ENCODE data around the gene HDAC4.

DNA sequence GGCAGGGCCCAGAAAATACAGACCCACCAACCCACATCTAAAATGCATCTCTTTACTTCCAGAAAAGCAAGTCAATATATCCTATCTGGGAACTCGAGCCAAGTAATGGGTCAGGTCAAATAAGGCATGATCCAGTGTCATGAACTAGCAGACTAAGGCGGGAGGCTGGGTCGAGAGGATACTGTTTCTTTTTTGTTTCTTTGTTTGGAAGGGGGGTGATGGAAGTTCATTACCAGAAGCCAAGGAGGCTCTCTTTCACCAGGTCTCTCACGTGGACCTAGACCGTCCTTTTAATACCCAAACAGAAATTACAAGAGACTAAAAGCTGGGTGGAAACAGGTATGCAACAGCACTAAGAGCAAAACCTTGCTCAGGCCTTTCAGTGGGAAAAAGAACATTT, 108.3 kb downstream of the HDAC4 start:
- TF ChIP-seq, protein P1, sequence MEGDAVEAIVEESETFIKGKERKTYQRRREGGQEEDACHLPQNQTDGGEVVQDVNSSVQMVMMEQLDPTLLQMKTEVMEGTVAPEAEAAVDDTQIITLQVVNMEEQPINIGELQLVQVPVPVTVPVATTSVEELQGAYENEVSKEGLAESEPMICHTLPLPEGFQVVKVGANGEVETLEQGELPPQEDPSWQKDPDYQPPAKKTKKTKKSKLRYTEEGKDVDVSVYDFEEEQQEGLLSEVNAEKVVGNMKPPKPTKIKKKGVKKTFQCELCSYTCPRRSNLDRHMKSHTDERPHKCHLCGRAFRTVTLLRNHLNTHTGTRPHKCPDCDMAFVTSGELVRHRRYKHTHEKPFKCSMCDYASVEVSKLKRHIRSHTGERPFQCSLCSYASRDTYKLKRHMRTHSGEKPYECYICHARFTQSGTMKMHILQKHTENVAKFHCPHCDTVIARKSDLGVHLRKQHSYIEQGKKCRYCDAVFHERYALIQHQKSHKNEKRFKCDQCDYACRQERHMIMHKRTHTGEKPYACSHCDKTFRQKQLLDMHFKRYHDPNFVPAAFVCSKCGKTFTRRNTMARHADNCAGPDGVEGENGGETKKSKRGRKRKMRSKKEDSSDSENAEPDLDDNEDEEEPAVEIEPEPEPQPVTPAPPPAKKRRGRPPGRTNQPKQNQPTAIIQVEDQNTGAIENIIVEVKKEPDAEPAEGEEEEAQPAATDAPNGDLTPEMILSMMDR (IDR thresholded peaks at IDR 0.05; ENCODE audit: insufficient read depth, low read length) = no peak
- no peak for TF ChIP-seq GABPA (IDR thresholded peaks at IDR 0.05; ENCODE audit: low read depth)
- no peak for TF ChIP-seq POLR2AphosphoS5 (IDR thresholded peaks at IDR 0.05; ENCODE audit: low read depth)
- TF ChIP-seq SPI1 (IDR thresholded peaks at IDR 0.05; ENCODE audit: borderline replicate concordance, low read depth) = no peak
- TF ChIP-seq, protein P2, sequence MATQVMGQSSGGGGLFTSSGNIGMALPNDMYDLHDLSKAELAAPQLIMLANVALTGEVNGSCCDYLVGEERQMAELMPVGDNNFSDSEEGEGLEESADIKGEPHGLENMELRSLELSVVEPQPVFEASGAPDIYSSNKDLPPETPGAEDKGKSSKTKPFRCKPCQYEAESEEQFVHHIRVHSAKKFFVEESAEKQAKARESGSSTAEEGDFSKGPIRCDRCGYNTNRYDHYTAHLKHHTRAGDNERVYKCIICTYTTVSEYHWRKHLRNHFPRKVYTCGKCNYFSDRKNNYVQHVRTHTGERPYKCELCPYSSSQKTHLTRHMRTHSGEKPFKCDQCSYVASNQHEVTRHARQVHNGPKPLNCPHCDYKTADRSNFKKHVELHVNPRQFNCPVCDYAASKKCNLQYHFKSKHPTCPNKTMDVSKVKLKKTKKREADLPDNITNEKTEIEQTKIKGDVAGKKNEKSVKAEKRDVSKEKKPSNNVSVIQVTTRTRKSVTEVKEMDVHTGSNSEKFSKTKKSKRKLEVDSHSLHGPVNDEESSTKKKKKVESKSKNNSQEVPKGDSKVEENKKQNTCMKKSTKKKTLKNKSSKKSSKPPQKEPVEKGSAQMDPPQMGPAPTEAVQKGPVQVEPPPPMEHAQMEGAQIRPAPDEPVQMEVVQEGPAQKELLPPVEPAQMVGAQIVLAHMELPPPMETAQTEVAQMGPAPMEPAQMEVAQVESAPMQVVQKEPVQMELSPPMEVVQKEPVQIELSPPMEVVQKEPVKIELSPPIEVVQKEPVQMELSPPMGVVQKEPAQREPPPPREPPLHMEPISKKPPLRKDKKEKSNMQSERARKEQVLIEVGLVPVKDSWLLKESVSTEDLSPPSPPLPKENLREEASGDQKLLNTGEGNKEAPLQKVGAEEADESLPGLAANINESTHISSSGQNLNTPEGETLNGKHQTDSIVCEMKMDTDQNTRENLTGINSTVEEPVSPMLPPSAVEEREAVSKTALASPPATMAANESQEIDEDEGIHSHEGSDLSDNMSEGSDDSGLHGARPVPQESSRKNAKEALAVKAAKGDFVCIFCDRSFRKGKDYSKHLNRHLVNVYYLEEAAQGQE (IDR thresholded peaks at IDR 0.05; ENCODE audit: insufficient replicate concordance, low read depth) = no peak

Measured in HL-60 (cell line).